Measurements from ENCODE around the gene TMEM9B. TPM values are rescaled to one million over a fixed set of nuclear protein-coding genes. Genes with fewer than 3 reads are reported as not detected.

Gene TMEM9B
- polyA plus RNA-seq, 1 donor from 2014 or later: 104 TPM

DNA sequence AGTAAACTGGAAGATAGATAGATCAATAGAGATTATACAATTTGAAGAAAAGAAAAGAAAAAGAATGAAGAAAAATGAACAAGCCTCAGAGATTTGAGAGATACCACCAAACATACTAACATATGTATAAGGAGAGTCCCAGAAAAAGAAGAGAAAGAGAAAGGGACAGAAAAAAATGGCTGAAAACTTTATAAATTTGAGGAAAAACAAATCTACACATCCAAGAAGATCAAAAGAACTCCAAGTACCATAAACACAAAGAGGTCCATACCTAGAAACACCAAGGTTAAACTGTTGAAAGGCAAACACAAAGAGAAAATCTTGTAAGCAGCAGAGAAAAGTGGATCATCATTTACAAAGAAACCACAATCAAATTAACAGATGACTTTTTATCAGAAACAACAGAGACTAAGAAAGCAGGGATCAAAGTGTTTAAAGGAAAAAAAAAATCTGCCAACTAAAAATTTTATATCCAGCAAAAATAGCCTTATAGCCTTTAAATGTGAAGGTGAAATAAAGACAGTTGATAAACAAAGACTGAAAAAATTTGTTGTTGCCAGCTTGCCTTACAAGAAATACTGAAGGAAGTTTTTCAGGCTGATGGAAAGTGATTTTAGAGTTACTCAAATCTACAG is 65.0 kb downstream of the TMEM9B start:
- H3K4me1 Mint-ChIP-seq: peaks cover 0 to 2% (median 0%) of the 10 kb centered on the region in 3 donors
- H3K27me3 Mint-ChIP-seq: peaks cover 3% of the 10 kb centered on the region
- H3K36me3 Mint-ChIP-seq: peaks cover 10% of the 10 kb centered on the region
- H3K9me3 Mint-ChIP-seq: peaks cover 8 to 24% (median 13%) of the 10 kb centered on the region in 3 donors
- H3K4me3 Mint-ChIP-seq: peak overlapping the region in 1 of 4 donors; percentile 17
- H3K27ac Mint-ChIP-seq: no peak overlapping the region

Other genes starting within 250 kb of the TMEM9B start
- 5.3 TPM for gene AKIP1, start 53.3 kb downstream of the TMEM9B start, polyA plus RNA-seq
- not detected for gene C11orf16, start 31.5 kb downstream of the TMEM9B start, polyA plus RNA-seq
- gene ASCL3, start 21.4 kb downstream of the TMEM9B start, polyA plus RNA-seq: not detected
- gene NRIP3, start 39.6 kb upstream of the TMEM9B start, polyA plus RNA-seq: not detected
- gene SCUBE2, start 127.2 kb upstream of the TMEM9B start, polyA plus RNA-seq: not detected